Measurements from ENCODE around the gene GIMD1.

The GIMD1 gene

GRCh38 chr4:106351016-106351415, 17.6 kb downstream of the GIMD1 start:
- no peak overlapping the region for H3K27ac ChIP-seq (ENCODE audit: low read length)
- no peak overlapping the region for H3K4me3 ChIP-seq (ENCODE audit: low read length in 2 of 2)
- no peaks in the 10 kb centered on the region for H3K27me3 ChIP-seq (ENCODE audit: control insufficient read depth in 1 of 2, insufficient read depth in 2 of 2, low read length in 2 of 2)
- no peaks in the 10 kb centered on the region for H3K9me3 ChIP-seq (ENCODE audit: control insufficient read depth in 2 of 2, low read length in 2 of 2)
- no peaks in the 10 kb centered on the region for H3K4me1 ChIP-seq (ENCODE audit: control insufficient read depth, insufficient read depth, low read length)
- H3K9ac ChIP-seq (ENCODE audit: low read length in 2 of 2), result no peak overlapping the region
- peaks cover 2 to 6% of the 10 kb centered on the region in 2 donors for H3K36me3 ChIP-seq (ENCODE audit: control insufficient read depth in 2 of 2, insufficient read depth in 2 of 2, low read length in 2 of 2)

GRCh38 chr4:106347167-106347566, 21.4 kb downstream of the GIMD1 start:
- Histone ChIP-seq H3K36me3 (ENCODE audit: control insufficient read depth in 2 of 2, insufficient read depth in 2 of 2, low read length in 2 of 2) (peaks cover 2 to 6% of the 10 kb centered on the region in 2 donors), H3K9ac (ENCODE audit: low read length in 2 of 2) (no peak overlapping the region), H3K9me3 (ENCODE audit: control insufficient read depth in 2 of 2, low read length in 2 of 2) (no peaks in the 10 kb centered on the region), H3K27me3 (ENCODE audit: control insufficient read depth in 1 of 2, insufficient read depth in 2 of 2, low read length in 2 of 2) (no peaks in the 10 kb centered on the region), H3K4me3 (ENCODE audit: low read length in 2 of 2) (no peak overlapping the region), H3K27ac (ENCODE audit: low read length) (no peak overlapping the region), H3K4me1 (ENCODE audit: control insufficient read depth, insufficient read depth, low read length) (no peaks in the 10 kb centered on the region)

- Histone ChIP-seq H3K9ac (ENCODE audit: low read length in 2 of 2) (no peak overlapping the region), H3K27ac (ENCODE audit: low read length) (no peak overlapping the region), H3K27me3 (ENCODE audit: control insufficient read depth in 1 of 2, insufficient read depth in 2 of 2, low read length in 2 of 2) (no peaks in the 10 kb centered on the region), H3K9me3 (ENCODE audit: control insufficient read depth in 2 of 2, low read length in 2 of 2) (no peaks in the 10 kb centered on the region), H3K4me3 (ENCODE audit: low read length in 2 of 2) (no peak overlapping the region), H3K36me3 (ENCODE audit: control insufficient read depth in 2 of 2, insufficient read depth in 2 of 2, low read length in 2 of 2) (peaks cover 6 to 10% of the 10 kb centered on the region in 2 donors), H3K4me1 (ENCODE audit: control insufficient read depth, insufficient read depth, low read length) (no peaks in the 10 kb centered on the region)
These were observed 24.0 kb downstream of the GIMD1 start for GRCh38 chr4:106344647-106344970.

GRCh38 chr4:106343865-106344646, 24.5 kb downstream of the GIMD1 start:
- Histone ChIP-seq H3K27me3 (ENCODE audit: control insufficient read depth in 1 of 2, insufficient read depth in 2 of 2, low read length in 2 of 2) (no peaks in the 10 kb centered on the region), H3K9me3 (ENCODE audit: control insufficient read depth in 2 of 2, low read length in 2 of 2) (no peaks in the 10 kb centered on the region), H3K4me1 (ENCODE audit: control insufficient read depth, insufficient read depth, low read length) (no peaks in the 10 kb centered on the region), H3K9ac (ENCODE audit: low read length in 2 of 2) (no peak overlapping the region), H3K4me3 (ENCODE audit: low read length in 2 of 2) (no peak overlapping the region), H3K36me3 (ENCODE audit: control insufficient read depth in 2 of 2, insufficient read depth in 2 of 2, low read length in 2 of 2) (peaks cover 6 to 10% of the 10 kb centered on the region in 2 donors), H3K27ac (ENCODE audit: low read length) (no peak overlapping the region)

GRCh38 chr4:106340774-106341173, 27.8 kb downstream of the GIMD1 start:
- H3K36me3 ChIP-seq (ENCODE audit: control insufficient read depth in 2 of 2, insufficient read depth in 2 of 2, low read length in 2 of 2), result peaks cover 15 to 25% of the 10 kb centered on the region in 2 donors
- no peaks in the 10 kb centered on the region for H3K9me3 ChIP-seq (ENCODE audit: control insufficient read depth in 2 of 2, low read length in 2 of 2)
- H3K4me3 ChIP-seq (ENCODE audit: low read length in 2 of 2), result no peak overlapping the region
- H3K27me3 ChIP-seq (ENCODE audit: control insufficient read depth in 1 of 2, insufficient read depth in 2 of 2, low read length in 2 of 2), result no peaks in the 10 kb centered on the region
- no peaks in the 10 kb centered on the region for H3K4me1 ChIP-seq (ENCODE audit: control insufficient read depth, insufficient read depth, low read length)
- H3K9ac ChIP-seq (ENCODE audit: low read length in 2 of 2), result no peak overlapping the region
- no peak overlapping the region for H3K27ac ChIP-seq (ENCODE audit: low read length)

- Histone ChIP-seq H3K27me3 (ENCODE audit: control insufficient read depth in 1 of 2, insufficient read depth in 2 of 2, low read length in 2 of 2) (no peaks in the 10 kb centered on the region), H3K36me3 (ENCODE audit: control insufficient read depth in 2 of 2, insufficient read depth in 2 of 2, low read length in 2 of 2) (peaks cover 15 to 31% of the 10 kb centered on the region in 2 donors), H3K27ac (ENCODE audit: low read length) (no peak overlapping the region), H3K4me1 (ENCODE audit: control insufficient read depth, insufficient read depth, low read length) (no peaks in the 10 kb centered on the region), H3K4me3 (ENCODE audit: low read length in 2 of 2) (no peak overlapping the region), H3K9ac (ENCODE audit: low read length in 2 of 2) (no peak overlapping the region), H3K9me3 (ENCODE audit: control insufficient read depth in 2 of 2, low read length in 2 of 2) (no peaks in the 10 kb centered on the region)
These were observed 29.1 kb downstream of the GIMD1 start for GRCh38 chr4:106339431-106339830.

DNA sequence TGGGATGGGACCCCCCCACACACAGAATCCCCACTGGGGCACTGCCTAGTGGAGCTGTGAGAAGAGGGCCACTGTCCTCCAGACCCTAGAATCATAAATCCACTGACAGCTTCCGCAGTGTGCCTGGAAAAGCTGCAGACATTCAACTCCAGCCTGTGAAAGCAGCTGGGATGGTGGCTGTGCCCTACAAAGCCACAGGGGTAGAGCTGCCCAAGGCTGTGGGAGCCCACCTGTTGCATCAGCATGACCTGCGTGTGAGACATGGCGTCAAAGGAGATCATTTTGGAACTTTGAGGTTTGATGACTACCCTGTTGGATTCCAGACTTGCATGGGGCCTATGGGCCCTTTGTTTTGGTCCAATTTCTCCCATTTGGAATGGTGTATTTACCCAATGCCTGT, 29.9 kb downstream of the GIMD1 start:
- H3K9ac ChIP-seq (ENCODE audit: low read length in 2 of 2), result no peak overlapping the region
- H3K4me1 ChIP-seq (ENCODE audit: control insufficient read depth, insufficient read depth, low read length), result no peaks in the 10 kb centered on the region
- H3K27me3 ChIP-seq (ENCODE audit: control insufficient read depth in 1 of 2, insufficient read depth in 2 of 2, low read length in 2 of 2), result no peaks in the 10 kb centered on the region
- no peak overlapping the region for H3K27ac ChIP-seq (ENCODE audit: low read length)
- no peak overlapping the region for H3K4me3 ChIP-seq (ENCODE audit: low read length in 2 of 2)
- peaks cover 15 to 31% of the 10 kb centered on the region in 2 donors for H3K36me3 ChIP-seq (ENCODE audit: control insufficient read depth in 2 of 2, insufficient read depth in 2 of 2, low read length in 2 of 2)
- H3K9me3 ChIP-seq (ENCODE audit: control insufficient read depth in 2 of 2, low read length in 2 of 2), result no peaks in the 10 kb centered on the region

DNA sequence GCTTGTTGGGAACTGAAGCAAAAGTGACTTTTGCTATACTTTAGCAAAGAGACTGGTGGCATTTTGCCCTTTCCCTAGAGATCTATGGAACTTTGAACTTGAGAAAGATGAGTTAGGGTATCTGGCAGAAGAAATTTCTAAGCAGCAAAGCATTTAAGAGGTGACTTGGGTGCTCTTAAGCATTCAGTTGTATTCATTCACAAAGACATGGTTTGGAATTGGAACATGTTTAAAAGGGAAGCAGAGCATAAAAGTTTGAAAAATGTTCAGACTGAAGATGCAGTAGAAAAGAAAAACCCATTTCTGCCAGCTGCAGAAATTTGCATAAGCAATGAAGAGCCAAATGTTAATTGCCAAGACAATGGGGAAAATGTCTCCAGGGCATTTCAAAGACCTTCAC, 30.7 kb downstream of the GIMD1 start:
- Histone ChIP-seq H3K9me3 (ENCODE audit: control insufficient read depth in 2 of 2, low read length in 2 of 2) (no peaks in the 10 kb centered on the region), H3K9ac (ENCODE audit: low read length in 2 of 2) (no peak overlapping the region), H3K27me3 (ENCODE audit: control insufficient read depth in 1 of 2, insufficient read depth in 2 of 2, low read length in 2 of 2) (no peaks in the 10 kb centered on the region), H3K4me3 (ENCODE audit: low read length in 2 of 2) (no peak overlapping the region), H3K4me1 (ENCODE audit: control insufficient read depth, insufficient read depth, low read length) (no peaks in the 10 kb centered on the region), H3K36me3 (ENCODE audit: control insufficient read depth in 2 of 2, insufficient read depth in 2 of 2, low read length in 2 of 2) (peaks cover 15 to 34% of the 10 kb centered on the region in 2 donors), H3K27ac (ENCODE audit: low read length) (no peak overlapping the region)

DNA sequence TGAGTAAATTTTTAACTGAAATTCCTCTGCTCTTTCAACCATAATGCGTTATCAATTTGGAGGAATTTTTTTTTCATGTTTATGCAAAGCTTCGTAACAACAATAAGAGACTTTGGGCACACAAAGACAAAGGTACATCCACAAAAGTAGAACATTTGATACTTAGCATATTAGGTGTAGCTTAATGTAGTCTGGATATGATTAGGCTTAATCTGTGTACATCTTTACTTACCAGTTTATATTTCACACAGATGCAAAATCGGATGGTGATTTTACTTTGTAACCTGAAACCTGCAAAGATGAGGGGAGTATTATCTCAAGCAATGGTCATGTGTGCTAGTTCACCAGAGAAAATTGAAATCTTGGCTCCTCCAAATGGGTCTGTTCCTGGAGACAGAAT, 32.0 kb downstream of the GIMD1 start:
- no peaks in the 10 kb centered on the region for H3K4me1 ChIP-seq (ENCODE audit: control insufficient read depth, insufficient read depth, low read length)
- no peak overlapping the region for H3K27ac ChIP-seq (ENCODE audit: low read length)
- H3K9ac ChIP-seq (ENCODE audit: low read length in 2 of 2), result no peak overlapping the region
- H3K4me3 ChIP-seq (ENCODE audit: low read length in 2 of 2), result no peak overlapping the region
- H3K9me3 ChIP-seq (ENCODE audit: control insufficient read depth in 2 of 2, low read length in 2 of 2), result no peaks in the 10 kb centered on the region
- H3K36me3 ChIP-seq (ENCODE audit: control insufficient read depth in 2 of 2, insufficient read depth in 2 of 2, low read length in 2 of 2), result peaks cover 17 to 40% of the 10 kb centered on the region in 2 donors
- no peaks in the 10 kb centered on the region for H3K27me3 ChIP-seq (ENCODE audit: control insufficient read depth in 1 of 2, insufficient read depth in 2 of 2, low read length in 2 of 2)

- Histone ChIP-seq H3K36me3 (ENCODE audit: control insufficient read depth in 2 of 2, insufficient read depth in 2 of 2, low read length in 2 of 2) (peaks cover 15 to 45% of the 10 kb centered on the region in 2 donors), H3K9me3 (ENCODE audit: control insufficient read depth in 2 of 2, low read length in 2 of 2) (no peaks in the 10 kb centered on the region), H3K27me3 (ENCODE audit: control insufficient read depth in 1 of 2, insufficient read depth in 2 of 2, low read length in 2 of 2) (no peaks in the 10 kb centered on the region), H3K4me3 (ENCODE audit: low read length in 2 of 2) (no peak overlapping the region), H3K4me1 (ENCODE audit: control insufficient read depth, insufficient read depth, low read length) (no peaks in the 10 kb centered on the region), H3K27ac (ENCODE audit: low read length) (no peak overlapping the region), H3K9ac (ENCODE audit: low read length in 2 of 2) (no peak overlapping the region)
These were observed 33.7 kb downstream of the GIMD1 start for GRCh38 chr4:106334741-106335470.

GRCh38 chr4:106333186-106333585, 35.4 kb downstream of the GIMD1 start:
- no peaks in the 10 kb centered on the region for H3K4me1 ChIP-seq (ENCODE audit: control insufficient read depth, insufficient read depth, low read length)

More at GRCh38 chr4:106333186-106333585, 35.4 kb downstream of the GIMD1 start:
- H3K9me3 ChIP-seq (ENCODE audit: control insufficient read depth in 2 of 2, low read length in 2 of 2), result no peaks in the 10 kb centered on the region
- H3K27me3 ChIP-seq (ENCODE audit: control insufficient read depth in 1 of 2, insufficient read depth in 2 of 2, low read length in 2 of 2), result no peaks in the 10 kb centered on the region
- no peak overlapping the region for H3K9ac ChIP-seq (ENCODE audit: low read length in 2 of 2)
- H3K27ac ChIP-seq (ENCODE audit: low read length), result no peak overlapping the region
- peaks cover 20 to 43% of the 10 kb centered on the region in 2 donors for H3K36me3 ChIP-seq (ENCODE audit: control insufficient read depth in 2 of 2, insufficient read depth in 2 of 2, low read length in 2 of 2)
- H3K4me3 ChIP-seq (ENCODE audit: low read length in 2 of 2), result no peak overlapping the region
